NCI-H2171 treated with DMSO at 0.1 percent for 48 hours (cell line): Measurements from ENCODE around the gene DRD1.
"Not testable (repeated sequence)": the region's sequence is repeated elsewhere in the genome, so short reads cannot be mapped to it uniquely, and the experiment has no call there.

ENCODE experiments used
- DNase-seq: peaks from one replicate; lab custom pipeline; 2025; lab: John Stamatoyannopoulos, UW

Gene DRD1

GRCh38 chr5:175424594-175424993 lies 19.4 kb downstream of the DRD1 start:
- not testable (repeated sequence) for DNase-seq

- DNase-seq: no peak
These were observed 21.9 kb downstream of the DRD1 start for GRCh38 chr5:175422058-175422457.

GRCh38 chr5:175420383-175420782 lies 23.6 kb downstream of the DRD1 start:
- no peak for DNase-seq

- no peak for DNase-seq
These were observed 25.7 kb downstream of the DRD1 start for GRCh38 chr5:175418251-175418650.

GRCh38 chr5:175417384-175417783 lies 26.6 kb downstream of the DRD1 start:
- no peak for DNase-seq

GRCh38 chr5:175415303-175415702 lies 28.7 kb downstream of the DRD1 start:
- DNase-seq: no peak

- DNase-seq: no peak
These were observed 33.1 kb downstream of the DRD1 start for GRCh38 chr5:175410926-175411325.

GRCh38 chr5:175406300-175406699 lies 37.7 kb downstream of the DRD1 start:
- DNase-seq: no peak

- DNase-seq: not testable (repeated sequence)
These were observed 46.2 kb downstream of the DRD1 start for GRCh38 chr5:175397590-175398297.

DNA sequence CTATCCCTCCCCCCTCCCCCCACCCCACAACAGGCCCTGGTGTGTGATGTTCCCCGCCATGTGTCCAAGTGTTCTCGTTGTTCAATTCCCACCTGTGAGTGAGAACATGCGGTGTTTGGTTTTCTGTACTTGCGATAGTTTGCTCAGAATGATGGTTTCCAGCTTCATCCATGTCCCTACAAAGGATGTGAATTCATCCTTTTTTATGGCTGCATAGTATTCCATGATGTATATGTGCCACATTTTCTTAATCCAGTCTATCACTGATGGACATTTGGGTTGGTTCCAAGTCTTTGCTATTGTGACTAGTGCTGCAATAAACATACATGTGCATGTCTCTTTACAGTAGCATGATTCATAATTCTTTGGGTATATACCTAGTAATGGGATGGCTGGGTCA lies 48.6 kb downstream of the DRD1 start:
- not testable (repeated sequence) for DNase-seq

- no peak for DNase-seq
These were observed 49.4 kb downstream of the DRD1 start for GRCh38 chr5:175394601-175395000.

DNA sequence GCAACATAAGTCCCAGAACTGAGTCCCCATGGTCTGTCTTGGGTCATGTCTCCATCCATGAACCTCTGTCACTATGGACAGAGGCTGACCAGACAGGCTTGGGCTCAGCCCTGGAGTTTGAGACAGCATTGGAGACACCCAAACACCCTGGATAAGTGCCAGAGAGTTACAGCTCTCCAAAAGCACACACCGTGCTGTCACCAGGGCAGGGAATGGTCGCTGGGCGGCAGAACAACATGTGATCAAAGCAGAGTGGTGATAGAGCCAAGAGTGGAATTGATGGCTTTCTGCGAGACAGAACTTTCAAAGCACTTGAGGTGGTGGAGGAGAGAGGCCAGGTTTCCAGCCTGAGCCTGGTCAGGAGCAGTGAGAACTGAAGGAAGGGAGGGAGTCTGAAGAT lies 50.1 kb downstream of the DRD1 start:
- no peak for DNase-seq

DNA sequence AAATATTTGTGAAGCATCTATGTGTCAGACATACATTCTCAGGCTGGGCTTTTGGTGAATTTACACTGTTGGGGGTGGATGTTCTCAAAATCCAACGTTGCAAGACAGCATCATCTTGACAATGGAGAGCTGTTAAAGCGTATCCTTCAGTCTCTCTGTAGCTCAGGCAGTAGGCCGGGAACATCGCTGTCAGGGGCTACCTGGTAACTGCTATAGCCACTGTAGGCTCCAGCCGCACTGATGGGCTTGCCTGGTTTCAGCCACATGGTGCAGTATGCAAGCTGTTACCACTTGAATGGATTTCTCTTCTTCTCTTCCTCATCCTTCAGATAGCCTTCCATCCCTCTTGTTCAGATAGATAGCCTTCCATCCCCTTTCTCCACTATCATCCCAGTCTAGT lies 51.7 kb downstream of the DRD1 start:
- DNase-seq: no peak

- DNase-seq: no peak
These were observed 53.5 kb downstream of the DRD1 start for GRCh38 chr5:175390352-175391083.
